WI38 (cell line): Measurements from ENCODE around the gene BBS4.

ENCODE experiments used
- H3K4me3 ChIP-seq: 2 replicates; pipeline ENCODE4 v1.5.1; 2011; ENCODE audit warnings: low read depth, mild to moderate bottlenecking, control low read depth, low read length
- TF ChIP-seq, protein P1 (sequence below): IDR thresholded peaks from 2 replicates; pipeline ENCODE4 v1.5.1; 2012; ENCODE audit warnings: low read depth, mild to moderate bottlenecking, control low read depth, low read length

Gene BBS4

DNA sequence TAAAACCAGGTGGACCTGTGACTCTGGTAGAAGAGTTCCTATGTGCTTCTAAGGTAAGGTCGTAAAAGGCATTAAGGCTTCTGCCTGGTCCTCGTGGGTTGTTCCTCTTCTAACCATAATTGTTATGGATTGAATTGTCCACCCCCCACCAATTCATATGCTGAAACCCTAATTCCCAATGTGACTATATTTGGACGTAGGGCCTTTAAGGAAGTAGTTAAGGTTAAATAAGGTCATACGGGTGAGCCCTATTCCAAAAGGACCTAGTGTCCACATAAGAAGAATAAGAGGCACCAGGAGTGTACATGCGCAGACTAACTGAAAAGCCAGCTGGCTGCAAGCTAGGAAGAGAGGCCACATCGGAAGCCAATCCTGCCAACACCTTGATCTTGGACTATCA, 95.6 kb downstream of the BBS4 start:
- TF ChIP-seq, protein P1, sequence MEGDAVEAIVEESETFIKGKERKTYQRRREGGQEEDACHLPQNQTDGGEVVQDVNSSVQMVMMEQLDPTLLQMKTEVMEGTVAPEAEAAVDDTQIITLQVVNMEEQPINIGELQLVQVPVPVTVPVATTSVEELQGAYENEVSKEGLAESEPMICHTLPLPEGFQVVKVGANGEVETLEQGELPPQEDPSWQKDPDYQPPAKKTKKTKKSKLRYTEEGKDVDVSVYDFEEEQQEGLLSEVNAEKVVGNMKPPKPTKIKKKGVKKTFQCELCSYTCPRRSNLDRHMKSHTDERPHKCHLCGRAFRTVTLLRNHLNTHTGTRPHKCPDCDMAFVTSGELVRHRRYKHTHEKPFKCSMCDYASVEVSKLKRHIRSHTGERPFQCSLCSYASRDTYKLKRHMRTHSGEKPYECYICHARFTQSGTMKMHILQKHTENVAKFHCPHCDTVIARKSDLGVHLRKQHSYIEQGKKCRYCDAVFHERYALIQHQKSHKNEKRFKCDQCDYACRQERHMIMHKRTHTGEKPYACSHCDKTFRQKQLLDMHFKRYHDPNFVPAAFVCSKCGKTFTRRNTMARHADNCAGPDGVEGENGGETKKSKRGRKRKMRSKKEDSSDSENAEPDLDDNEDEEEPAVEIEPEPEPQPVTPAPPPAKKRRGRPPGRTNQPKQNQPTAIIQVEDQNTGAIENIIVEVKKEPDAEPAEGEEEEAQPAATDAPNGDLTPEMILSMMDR = no peak
- H3K4me3 ChIP-seq = no peak overlapping the region

DNA sequence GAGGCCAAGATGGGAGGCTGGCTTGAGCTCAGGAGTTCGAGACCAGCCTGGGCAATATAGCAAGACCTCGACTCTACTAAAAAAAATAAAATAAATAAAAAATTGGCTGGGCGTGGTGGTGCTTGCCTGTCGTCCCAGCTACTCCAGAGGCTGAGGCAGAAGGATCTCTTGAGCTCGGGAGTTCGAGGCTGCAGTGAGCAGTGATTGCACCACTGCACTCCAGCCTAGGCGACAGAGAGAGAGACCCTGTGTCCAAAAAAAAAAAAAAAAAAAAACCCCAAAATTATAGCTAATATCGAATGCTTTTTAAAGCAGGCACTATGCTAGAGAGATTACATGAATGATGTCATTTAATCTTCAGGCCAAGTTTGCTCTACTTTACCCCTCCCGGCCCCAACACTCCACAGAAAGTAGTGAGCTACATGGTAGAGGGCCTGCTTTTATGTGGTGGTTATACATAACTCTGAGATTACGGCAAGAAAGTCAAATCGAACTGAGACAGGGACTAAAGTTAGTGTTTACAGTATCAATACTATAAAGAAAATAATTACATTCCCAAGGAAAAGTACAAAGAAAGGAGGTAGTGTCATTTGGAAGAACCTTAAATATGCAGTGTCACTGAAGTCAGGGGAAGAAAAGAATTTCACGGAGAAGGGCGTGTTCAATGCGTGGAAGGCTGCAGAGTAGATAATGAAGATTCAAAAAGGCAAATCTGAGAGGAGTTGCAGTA, 96.4 kb downstream of the BBS4 start:
- peak overlapping the region; percentile 91 for H3K4me3 ChIP-seq
- TF ChIP-seq, protein P1 = no peak

GRCh38 chr15:72783004-72783639, 97.1 kb downstream of the BBS4 start:
- H3K4me3 ChIP-seq = peak overlapping the region; percentile 91

GRCh38 chr15:72783640-72784455, 97.8 kb downstream of the BBS4 start, which contains the start of gene ADPGK:
Gene ADPGK, minus strand, starts transcription at chr15:72783758. Its CDS starts 67 bp downstream, at chr15:72783691.
- TF ChIP-seq, protein P1 = no peak
- peak within 1 kb of the TSS; percentile 91 for H3K4me3 ChIP-seq

More at GRCh38 chr15:72783004-72783639, 97.1 kb downstream of the BBS4 start:
- TF ChIP-seq, protein P1 = no peak

DNA sequence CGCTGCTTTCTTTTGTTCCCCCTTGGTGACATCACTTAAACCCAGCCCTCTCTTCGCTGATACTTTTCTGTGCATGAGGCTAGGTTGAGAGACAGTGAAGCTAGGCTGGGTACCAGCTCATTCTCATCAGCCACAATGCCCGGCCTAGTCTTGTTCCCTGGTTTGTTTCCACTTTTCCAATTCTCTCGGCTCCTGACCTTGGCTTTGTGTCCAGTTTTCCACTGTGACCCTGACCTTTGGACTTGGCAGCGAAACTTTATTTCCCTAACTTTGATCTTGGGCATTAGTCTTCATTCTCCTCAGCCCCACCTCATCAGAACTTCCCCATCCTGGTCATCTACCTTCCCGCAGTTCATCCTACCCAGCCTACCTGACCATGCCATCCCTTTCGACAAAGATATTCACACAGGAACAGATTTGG, 98.5 kb downstream of the BBS4 start:
- H3K4me3 ChIP-seq = peak overlapping the region; percentile 91
- TF ChIP-seq, protein P1 = no peak

DNA sequence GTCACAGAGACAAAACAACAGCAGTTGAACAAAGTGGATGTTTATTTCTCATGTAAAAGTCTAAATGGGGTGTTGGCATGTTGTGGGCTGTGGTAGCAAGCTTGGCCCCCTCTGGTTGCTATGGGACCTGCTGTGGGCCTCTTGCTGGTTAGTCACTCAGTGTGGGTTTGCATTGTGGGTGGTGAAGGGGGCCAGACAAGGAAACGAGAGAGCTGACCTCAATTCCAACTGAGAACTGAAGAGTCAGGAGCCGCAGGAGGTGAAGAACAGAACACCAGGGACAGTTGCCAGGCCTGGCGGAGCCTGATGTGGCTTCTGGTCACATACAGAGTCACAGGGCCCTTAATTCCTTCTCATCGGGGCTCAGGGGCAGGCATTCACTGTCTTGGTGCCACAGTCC, 99.4 kb downstream of the BBS4 start:
- TF ChIP-seq, protein P1 = no peak
- H3K4me3 ChIP-seq = no peak overlapping the region

DNA sequence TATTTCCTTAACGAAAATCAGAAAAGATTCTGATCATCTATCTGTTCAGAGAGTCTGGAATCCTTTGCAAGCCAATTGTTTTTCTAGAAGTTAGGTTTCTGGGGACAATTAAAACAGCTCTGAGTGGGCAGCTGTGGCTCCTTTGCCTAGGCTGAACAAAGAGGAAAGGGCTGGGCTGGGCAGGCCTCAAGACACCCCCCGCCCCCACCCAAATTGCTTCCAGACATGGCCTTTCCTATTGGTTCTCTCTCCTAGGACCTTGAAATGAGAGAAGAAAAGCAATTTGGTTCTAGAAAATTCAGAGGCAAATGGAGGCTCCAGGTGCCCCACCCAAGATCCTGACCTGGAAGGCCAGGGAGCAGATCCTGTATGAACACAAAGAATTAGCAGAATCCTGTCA, 99.8 kb downstream of the BBS4 start:
- TF ChIP-seq, protein P1 = no peak
- H3K4me3 ChIP-seq = no peak overlapping the region
